Measurements from ENCODE around the gene DCP1B.

DCP1B gene

DNA sequence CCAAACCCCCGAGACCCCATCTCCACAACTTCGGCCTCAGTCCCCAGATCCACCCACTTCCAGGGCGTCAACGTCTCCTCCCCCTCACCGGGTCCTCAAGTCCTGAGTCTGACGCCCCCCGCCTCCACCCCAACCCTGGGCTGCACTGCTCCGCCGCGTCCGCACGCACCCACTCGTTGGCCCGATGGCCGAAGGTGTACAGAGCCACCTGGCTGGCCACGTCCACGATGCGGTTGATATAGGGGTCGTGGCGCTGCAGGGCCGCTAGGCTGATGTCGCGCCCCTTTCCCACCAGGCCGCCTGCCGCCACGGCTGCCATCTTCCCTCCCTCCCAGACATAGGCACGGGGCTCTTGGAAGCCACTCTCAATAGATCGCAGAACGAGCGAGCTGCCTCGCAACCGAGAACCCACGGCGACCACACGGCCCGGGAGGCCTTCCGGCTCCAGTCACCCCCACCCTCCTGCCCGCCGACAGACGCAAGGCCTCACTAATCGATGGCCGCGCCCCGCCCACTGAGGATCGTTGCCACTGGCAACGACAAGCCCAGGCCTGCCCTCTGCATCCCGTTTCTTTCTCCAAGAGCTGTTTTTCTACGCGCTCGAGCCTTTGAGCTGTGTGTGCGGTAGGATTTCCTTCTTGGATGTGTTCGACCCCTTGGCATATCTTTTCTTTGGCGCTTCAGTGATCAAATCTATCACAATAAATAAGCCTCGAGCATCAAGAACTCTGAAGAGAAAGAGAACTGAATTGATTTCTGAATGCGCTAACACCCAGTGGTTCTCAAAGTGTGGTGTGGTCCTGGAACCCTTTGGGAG, at the start of gene DCP1B:
DCP1B (minus strand) TSS at position 345 of the 817 bp plus-strand sequence; CDS start at position 319, 26 bp downstream.
- peak; percentile 74 to 81 for DNase-seq

DNA sequence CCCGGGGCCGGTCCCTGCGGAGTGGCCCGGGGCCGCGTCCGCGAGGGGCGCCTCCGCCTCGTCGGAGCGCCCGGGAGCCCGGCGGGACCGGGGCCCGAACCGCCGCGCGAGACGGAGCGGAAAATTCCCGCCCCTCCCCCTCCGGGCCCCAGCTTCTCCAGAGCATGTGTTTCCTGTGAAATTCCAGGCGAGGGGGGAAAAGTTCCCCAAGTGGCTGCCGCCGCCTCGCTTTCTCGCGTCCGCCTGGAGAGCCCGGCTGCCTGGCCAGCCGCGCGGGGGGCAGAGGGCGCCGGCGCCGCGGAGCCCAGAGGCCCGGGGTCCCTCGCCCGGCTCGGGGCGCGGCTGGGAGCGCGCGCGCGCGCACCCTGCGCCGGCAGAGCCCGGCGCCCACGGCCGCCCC, 49.4 kb upstream of the DCP1B start:
- DNase-seq = no peak

DNA sequence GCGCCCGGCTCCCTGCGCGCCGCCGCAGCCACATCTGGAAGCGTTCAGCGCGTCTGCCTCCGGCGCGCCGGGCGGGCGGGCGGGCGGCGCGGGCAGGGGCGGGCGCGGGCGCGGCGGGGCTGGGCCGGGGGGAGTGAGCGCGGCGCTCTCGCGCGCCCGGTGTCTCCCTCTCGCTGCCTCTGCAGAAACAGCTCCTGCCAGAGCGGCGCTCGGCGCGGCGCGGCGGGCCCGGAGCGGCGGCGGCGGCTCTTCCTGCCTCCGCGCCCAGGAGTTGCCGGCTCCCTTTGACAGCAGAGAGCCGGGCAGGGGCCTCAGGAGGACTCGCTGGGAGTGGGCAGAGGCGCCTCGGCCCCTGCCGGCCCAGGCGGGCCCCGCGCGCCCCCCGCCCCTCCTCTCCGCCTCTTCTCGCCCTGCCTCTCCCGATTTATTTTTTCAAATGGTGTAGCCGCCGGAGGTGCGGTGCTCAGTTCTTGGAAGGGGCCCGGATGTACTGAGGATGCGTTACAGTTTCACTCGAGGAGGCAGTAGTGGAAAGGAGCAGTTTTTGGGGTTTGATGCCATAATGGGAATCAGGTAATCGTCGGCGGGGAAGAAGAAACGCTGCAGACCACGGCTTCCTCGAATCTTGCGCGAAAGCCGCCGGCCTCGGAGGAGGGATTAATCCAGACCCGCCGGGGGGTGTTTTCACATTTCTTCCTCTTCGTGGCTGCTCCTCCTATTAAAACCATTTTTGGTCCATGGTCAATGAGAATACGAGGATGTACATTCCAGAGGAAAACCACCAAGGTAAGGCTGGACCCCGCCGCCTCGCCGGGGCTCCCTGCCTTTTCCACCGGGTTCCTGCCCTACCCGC, 48.8 kb upstream of the DCP1B start, which contains the start of gene CACNA1C:
CACNA1C (plus strand) TSS at position 162 of the 853 bp plus-strand sequence; CDS start at position 738, 576 bp downstream.
- DNase-seq = peak; percentile 3 to 7

DNA sequence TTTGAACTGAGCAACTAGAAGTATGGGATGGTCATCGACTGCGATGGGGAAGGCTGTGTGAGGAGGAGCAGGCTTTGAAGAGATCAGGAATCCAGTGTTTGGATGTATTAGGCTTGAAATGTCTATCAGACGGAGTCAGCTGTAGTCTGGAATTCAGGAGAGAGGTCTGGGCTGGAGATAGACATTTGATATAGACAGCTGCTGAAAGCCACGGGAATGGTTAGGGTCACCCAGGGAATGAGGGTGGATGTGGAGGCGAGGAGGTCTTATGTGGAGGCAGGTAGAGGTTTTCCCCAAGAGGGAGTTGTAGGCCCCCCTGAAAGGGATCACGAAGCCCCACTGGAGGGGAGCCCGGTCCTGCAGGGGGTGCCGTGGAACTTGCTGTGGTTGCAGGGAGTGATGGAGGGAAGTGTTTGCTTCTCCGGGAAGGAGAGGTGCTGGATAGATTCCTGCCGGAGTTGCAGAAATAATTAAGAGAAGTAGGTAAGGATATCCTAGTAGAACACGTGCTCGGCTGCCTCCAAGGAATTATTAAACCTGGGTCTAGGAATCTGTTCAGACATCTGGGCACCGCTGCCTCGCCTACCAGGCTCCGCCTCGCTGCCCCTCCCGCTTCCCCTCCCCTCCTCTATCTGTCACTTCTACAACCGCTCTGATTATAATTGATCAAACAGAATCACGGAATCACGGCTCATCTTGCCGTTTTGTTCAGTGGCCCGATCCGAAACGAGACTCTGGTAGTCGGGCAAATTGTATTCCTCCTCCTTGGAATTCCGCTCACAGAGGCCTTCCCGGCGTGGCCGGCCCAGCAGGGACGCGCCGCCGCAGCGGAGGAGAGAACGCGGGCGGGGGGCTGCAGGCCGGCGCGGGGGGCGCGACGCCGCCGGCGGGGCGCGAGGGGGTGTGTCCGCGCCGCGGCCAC, 47.7 kb upstream of the DCP1B start:
- DNase-seq = no peak

DNA sequence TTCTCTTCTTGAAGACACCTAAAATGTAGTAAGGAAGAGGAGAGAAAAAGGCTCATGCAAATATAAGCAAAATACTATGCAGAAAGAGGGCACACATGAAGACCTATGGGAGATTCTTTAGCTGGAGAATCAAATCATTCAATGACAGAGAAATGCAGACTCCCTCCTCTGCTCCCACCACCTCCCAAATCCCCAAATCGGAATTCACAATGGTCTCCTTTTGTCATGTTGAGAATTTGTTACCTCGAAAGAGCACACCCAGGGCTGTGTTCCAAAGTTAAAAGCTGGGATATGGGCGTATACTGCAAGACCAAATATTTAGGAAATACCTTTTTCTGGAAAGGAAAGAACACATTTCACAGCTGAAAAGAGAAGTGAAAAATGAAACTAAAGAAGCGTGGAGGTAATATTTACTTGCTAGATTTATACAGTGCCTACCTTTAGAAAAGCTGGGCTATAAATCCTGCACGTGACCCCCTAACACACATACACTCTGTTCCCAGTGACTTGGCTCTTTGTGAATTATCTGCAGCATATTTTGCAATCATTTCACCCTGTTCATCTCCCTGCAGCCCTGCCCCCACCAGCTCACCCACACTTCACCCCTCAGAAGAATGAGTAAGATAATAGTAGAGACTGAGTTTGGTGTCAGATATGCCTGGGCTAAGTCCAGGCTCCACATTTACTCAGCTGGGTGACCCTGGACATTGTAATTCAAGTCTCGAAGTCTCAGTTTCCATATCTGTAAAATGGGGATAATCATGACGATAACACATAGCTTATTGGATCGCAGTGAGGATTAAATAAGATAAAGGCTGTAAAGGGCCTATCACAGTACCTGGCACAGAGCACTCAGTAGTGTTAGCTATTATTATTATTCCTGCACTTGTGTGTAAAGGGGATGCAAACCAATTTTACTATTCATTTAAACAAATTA, 45.6 kb upstream of the DCP1B start:
- DNase-seq = no peak

DNA sequence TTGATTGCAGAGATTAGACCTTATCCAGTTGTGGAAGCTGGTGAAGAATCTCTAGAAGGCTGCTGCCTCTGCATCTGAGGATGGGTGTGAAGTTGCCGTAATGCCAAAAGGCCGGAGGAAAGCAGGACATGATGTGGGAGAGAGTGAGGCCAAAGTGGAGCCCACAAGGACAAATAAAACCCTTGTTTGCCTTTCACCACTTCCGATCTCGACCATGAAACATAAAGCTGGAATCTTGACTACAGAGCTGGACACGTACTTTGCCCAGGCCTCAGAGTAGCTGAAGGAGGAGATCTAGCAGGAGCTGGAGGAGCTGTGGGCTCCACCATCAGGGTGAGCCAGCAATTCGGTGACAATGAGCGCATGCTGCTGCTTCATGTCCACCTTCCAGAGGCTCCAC, 43.5 kb upstream of the DCP1B start:
- no peak for DNase-seq

DNA sequence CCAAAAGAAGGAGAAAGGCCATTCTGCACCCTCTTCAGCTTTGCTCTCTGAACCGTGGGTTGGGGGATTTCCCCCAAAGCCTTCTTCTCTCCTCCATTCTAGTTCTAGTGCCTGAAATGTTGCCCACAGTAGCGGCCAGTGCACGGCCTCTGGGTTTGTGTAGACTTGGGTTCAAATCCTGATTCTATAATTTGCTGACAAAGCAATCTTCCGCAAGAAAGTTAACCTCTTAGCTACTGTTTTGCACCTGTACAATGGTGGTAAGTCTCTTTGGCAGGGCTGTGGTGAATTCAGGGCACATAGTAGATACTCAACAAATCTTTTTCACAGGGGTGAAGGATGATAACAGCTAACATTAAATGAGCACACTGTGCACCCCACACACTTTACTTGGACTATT, 42.7 kb upstream of the DCP1B start:
- no peak for DNase-seq

DNA sequence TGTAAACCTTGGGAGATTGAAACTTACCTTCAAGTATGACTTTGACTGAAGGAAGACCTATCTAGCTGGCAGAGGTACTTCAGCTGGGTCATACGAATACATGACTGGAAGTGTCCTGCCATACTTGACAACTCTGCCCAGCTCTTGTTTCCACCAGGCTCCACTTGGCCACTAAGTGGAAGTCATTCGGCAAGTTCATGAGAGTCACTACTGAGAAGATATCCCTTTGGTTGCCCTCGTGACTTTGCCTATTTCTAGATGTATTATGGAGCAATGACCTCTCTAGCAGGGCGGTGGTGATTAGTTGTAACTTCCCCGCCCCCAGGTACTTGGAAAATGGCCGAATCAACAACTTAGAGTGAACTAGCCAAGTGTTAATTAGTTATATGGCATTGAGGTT, 39.9 kb upstream of the DCP1B start:
- no peak for DNase-seq

DNA sequence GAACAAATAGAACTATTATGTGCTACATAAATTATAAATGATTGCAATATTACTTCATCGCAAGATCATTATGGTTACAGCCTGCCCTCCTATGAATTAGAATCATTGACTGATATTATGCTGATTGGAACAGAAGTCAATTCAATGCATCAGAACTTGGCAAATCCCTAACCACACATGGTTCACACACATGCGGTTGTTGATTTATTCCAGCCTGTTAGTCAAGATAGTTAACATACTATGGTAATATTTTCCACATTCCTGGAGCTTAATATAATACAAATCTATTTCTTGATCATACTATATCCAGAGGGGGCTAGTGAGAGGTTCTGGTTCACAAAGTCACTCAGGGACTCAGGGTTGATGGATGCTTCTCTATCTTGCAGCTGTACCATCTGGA, 38.8 kb upstream of the DCP1B start:
- DNase-seq = no peak

DNA sequence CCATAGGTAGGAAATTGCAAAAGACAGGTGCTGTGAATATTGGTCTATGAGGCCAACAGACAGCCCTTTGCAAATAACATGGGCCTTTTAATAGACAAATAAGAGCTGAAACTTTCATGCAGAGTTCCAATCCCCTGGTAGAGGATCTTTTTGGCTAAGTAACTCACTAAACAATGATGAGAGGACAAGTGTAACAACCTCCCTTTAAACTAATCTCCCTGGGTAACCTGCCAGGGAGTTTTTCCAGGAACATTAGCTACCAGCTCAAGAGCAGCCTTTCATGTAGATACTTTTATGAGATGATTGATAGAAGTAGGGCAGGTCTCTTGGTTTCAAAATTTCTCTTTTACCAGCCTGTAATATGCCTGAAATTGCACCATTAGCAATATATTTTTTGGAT, 34.8 kb upstream of the DCP1B start:
- DNase-seq = no peak

DNA sequence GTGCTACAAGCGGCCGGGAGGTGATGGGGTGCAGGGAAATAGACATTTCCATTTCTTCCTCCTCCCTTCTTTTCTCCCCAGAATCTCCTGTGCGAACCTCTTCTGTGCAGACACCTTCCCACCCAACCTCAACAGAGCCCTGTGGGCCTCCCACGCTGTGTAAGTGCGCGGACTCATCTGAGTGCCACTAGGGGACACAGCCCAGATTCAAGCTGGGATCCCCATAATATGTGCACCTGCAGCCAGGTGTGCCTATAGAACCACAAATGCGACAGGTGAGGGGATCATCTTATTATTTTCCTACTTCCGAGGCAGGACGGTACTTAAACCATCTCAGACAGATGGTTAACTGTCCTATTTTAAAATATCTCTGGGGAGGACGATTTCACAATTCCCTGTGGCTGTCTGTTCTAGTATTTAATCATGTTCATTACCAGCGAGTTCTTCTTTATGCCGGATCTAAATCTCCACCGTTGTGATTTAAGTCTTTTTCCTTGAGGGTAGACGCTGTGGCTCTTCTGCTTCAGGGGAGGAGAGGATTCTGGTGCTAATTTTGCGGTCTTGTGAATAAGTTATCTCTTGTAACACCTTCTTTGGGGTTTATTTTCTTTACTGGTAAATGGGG, 31.3 kb upstream of the DCP1B start:
- peak in 1 of 2 experiments; percentile 1 for DNase-seq

DNA sequence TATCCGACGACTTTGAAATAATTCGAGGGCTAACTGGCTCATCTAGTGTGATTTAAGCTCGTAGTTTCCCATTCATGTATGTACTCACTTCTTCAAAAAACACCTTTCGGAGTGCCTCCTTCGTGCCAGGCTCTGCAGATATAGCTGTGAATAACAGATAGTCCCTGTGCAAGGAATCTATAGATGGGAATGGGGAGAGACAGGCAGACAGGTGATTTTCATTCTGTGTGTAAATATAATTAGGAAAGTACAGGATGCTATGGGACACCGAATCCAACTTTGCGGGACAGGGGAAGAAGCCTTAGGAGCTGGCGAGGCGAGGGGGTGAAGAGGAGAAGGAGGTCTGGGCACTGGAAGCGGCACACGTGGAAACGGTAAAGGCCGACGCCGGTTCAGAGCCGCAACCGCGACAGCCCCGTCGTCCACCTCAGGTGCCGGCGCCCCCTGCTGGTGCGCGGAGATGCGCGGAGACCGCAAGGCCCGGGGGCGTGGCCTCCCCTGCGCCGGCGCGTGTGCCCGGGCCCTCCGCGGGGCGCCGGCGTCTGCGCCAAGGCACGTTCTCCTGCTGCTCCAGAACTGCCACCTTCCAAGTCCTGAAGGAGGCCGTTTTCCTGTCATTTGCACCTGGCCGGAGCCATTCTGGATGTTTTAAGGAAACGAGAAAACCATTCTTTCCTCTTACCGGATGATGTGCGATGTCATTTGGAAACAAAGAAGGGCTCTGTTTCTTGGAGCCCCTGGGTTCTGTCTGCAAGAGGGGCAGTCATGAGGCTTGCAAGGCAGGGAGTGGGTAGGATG, 30.6 kb upstream of the DCP1B start:
- DNase-seq = peak; percentile 37 to 40

DNA sequence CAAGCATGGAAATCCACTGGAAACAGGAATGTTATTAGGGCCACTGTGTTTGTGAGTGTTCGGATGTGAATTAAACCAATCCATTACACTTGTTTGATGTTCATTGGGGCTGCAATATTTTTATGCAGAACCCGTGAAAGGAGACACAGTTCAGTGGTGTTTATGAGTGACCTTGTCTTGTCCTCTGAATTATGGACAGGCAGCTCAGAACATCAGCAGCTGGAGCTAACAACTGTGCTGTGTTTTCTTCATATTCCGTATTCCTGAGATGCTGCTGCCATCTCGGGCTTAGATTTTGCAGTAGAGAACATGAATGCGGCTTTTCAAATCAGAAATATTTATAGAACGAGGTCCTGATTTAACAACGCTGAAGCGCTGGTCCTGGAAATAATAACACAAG, 28.2 kb upstream of the DCP1B start:
- DNase-seq = no peak

DNA sequence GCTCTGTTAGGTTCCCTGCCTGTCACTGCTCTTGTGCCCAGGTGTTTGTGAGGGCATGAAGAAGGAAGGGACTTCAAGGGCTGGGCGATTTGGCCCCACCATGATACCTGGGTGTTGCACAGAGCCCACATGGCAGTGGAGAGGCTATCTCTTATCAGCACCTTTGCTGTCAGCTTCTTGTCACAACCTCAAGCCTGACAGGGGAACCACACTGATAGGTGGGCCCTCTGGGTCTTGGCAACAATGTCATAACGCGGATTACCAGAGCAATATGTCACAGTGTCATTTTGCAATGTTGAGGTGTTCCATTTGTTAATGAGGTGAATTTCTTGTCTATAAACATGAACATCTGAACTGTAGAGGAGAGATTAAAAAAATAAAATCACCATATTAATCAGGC, 25.6 kb upstream of the DCP1B start:
- no peak for DNase-seq

DNA sequence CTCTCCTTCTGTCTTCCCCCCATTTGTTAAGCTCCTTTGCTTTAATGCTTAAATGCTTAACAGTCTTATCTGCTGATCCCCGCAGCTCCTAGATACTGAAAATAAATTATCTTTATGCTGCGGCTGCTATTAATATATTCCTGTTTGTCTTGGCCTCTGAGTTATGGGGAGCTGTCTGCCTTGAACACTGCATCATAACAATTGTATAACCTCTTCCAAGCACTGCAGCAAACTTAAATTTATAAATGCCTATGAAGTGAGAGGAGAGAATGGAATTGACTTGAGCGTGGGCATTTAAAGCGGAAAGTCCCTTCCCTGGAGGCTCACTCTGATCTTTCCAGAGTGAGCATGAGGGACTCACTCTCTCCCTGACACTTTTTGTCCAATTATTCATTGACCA, 23.1 kb upstream of the DCP1B start:
- no peak for DNase-seq

DNA sequence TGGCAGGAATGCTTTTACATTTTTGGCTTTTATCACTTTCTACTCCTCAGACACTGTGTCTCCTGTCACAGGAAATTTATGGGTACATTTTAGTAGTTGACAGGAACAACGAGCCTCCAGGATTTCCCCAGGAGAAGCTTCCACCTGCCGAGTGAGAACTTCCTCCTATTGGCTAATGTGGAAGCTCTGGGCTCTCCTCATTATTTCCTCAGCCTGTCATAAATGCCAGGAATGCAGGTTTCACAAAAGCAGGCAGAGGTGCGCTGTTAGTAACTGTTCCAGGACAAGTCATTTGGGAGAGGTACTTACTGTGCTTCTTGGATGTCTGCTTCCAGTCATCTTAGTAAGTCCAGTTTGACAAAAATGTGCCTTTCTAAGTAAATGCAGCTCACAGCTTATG, 19.1 kb upstream of the DCP1B start:
- DNase-seq = no peak

DNA sequence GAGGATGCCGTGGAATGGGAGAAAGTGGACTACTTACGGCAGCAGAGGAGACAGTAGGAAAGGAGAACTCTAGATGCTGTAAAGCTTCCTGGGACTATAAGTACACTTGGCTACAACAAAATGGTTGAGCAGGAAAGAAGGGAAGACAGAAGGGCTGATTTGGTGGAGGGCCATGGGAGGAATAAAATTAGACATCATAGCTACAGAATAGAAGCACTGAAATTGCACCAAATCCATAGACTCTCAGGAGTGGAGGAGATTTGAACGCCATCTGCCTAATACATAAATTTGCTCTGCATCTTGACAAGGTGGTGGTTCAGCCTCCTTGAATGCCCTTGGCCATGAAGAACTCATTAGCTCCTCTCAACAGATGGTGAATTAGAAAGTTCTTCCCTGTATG, 16.3 kb upstream of the DCP1B start:
- DNase-seq = no peak

DNA sequence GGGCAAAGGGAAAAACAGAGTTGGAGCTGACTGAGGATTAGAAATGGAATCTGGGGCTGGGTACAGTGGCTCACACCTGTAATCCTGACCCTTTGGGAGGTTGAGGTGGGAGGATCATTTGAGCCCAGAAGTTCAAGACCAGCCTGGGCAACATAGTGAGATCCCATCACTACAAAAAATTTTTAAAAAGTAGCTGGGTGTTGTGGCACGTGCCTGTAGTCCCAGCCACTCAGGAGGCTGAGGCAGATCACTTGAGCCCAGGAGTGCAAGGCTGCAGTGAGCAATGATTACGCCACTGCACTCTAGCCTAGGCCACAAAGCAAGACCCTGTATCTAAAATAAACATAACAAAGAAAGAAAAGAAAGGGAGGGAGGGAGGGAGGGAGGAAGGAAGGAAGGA, 14.9 kb upstream of the DCP1B start:
- DNase-seq = no peak

DNA sequence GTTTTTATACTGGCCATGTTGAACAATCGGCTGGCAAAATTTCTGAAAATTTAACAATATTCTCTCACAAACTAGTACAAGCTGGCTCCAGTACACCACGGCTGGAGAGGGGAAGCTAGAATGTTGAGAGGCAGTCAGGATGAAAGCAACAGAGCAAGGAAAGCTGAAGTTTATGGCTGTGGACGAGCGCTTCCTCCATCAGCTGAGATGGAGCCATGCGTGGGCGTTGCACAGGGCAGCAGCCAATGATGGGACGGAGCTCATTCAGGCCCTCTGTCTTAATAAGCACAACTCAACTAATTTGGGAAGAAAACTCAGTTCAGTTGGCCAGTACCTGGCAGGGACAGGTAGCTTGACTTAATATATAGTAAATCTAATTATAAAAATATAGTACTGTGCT, 14.1 kb upstream of the DCP1B start:
- DNase-seq = no peak

Data from Kasumi-1 (cell line).